Activated CD4-positive, alpha-beta T cell treated with anti-CD3 and anti-CD28 coated beads, Interleukin-2, amount 10 ng/mL, durations not matched to agents 24 days and 14 days (primary cell): ENCODE results near the gene SIMC1. TPM values are rescaled to one million over a fixed set of nuclear protein-coding genes. Genes with fewer than 3 reads are reported as not detected.
"Not testable (repeated sequence)": the region's sequence is repeated elsewhere in the genome, so short reads cannot be mapped to it uniquely, and the experiment has no call there.

ENCODE experiments used
- DNase-seq: peaks from one replicate; pipeline ENCODE4 v3.0.0; 2022
- H3K27ac Mint-ChIP-seq: one replicate; pipeline ENCODE4 v1.8.0; 2022; ENCODE audit warnings: mild to moderate bottlenecking, mixed read lengths
- H3K27me3 Mint-ChIP-seq: one replicate; pipeline ENCODE4 v1.8.0; 2022; ENCODE audit warnings: mixed read lengths
- H3K36me3 Mint-ChIP-seq: one replicate; pipeline ENCODE4 v1.8.0; 2022; ENCODE audit warnings: low read depth, mild to moderate bottlenecking, mixed read lengths
- H3K4me1 Mint-ChIP-seq: one replicate; pipeline ENCODE4 v1.8.0; 2021; ENCODE audit warnings: mixed read lengths
- H3K4me3 Mint-ChIP-seq: one replicate; pipeline ENCODE4 v1.8.0; 2022; ENCODE audit warnings: mild to moderate bottlenecking, moderate library complexity, mixed read lengths
- H3K9me3 Mint-ChIP-seq: one replicate; pipeline ENCODE4 v1.8.0; 2021; ENCODE audit warnings: mixed read lengths
- intact Hi-C: fragments of 100-400 bp; cut with micrococcal nuclease; formaldehyde crosslinking; loops from one replicate; pipeline ENCODE4 v1.15.1; 2023
- total RNA-seq: library from RNA; stranded (reverse); gene quantifications from 2 replicates; pipeline ENCODE4 v1.2.3, GENCODE V29; 2022

The SIMC1 gene
- total RNA-seq, 1 donor from 2014 or later: 37.0 TPM

DNA sequence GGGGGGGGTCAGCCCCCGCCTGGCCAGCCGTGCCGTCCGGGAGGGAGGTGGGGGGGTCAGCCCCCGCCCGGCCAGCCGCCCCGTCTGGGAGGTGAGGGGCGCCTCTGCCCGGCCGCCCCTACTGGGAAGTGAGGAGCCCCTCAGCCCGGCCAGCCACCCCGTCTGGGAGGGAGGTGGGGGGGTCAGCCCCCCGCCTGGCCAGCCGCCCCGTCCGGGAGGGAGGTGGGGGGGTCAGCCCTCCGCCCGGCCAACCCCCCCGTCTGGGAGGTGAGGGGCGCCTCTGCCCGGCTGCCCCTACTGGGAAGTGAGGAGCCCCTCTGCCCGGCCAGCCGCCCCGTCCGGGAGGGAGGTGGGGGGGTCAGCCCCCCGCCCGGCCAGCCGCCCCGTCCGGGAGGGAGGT is 67.1 kb downstream of the SIMC1 start:
- H3K4me3 Mint-ChIP-seq, H3K4me1 Mint-ChIP-seq, H3K9me3 Mint-ChIP-seq, intact Hi-C loops, DNase-seq, H3K27me3 Mint-ChIP-seq, H3K27ac Mint-ChIP-seq: not testable (repeated sequence)
- H3K36me3 Mint-ChIP-seq: peaks cover 49% of the 10 kb centered on the region

DNA sequence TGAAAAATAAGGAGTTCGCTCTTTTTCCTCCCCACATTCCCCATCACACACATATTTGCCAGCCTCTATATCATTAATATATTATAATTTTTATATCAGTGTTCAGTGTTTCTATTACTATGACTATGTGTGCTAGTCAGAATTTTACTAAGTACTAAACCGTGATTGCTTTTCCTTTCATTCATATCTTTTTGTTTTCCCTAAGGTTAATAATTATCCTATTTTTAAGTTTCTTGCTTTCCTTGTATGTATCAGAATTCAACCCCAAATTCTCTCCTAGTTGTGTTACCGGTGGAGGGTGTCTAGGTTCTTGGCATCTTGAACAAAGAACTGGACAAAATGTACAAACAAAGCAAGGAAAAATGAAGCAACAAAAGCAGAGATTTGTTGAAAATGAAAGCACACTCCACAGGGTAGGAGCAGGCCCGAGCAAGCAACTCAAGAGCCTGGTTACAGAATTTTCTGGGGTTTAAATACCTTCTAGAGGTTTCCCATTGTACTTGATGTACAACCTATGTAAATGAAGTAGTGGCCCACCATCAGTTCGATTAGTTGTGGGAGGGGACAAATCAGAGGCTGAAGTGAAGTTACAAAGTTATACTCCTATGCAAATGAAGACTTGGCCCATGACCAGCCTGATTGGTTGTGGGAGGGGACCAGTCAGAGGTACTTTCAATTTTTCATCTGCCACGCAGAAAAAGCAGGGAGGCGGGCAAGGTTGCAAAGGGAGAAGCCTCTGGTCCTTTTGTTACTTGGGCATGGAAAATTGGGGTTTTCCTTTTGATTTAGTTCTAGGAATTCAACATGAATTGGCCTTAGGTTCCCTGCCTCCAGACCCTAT is 79.5 kb downstream of the SIMC1 start:
- no peaks in the 10 kb centered on the region for H3K27me3 Mint-ChIP-seq
- no peaks in the 10 kb centered on the region for H3K9me3 Mint-ChIP-seq
- H3K27ac Mint-ChIP-seq: no peak overlapping the region
- no peak overlapping the region for H3K4me3 Mint-ChIP-seq
- intact Hi-C loops: no loop called here
- no peak for DNase-seq
- H3K4me1 Mint-ChIP-seq: peaks cover 2% of the 10 kb centered on the region
- H3K36me3 Mint-ChIP-seq: peaks cover 38% of the 10 kb centered on the region

DNA sequence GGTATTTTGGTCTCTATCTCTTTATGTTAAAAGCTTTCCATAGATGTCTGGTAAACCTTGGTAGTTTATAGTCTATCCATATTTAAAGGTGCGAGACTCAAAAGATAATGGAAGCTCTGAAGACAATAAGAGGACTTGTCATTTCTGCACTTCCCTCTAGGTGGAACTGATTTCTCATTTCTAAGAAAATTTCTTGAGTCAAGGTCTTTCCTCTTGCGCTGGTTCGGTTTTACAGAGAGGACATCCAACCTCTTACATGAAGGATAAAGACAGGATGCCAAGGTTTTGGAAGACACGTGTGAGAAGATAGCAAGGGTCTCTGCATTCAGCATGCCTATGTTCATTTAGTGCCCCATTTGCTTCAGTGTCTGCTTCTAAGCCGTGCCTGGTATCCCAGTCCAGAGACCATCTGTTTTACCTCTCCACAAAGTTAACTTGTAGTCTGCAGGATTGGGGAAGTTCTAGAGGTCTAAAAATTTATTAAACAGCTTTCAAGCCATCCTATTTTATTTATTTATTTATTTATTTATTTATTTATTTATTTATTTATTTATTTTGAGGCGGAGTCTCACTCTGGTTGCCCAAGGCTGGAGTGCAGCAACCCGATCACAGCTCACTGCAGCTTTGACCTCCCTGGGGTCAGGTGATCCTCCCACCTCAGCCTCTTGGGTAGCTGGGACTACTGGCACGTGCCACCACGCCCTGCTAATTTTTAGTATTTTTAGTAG is 81.8 kb downstream of the SIMC1 start:
- Mint-ChIP-seq H3K36me3 (peaks cover 30% of the 10 kb centered on the region), H3K4me3 (no peak overlapping the region), H3K4me1 (peaks cover 1% of the 10 kb centered on the region), H3K27me3 (no peaks in the 10 kb centered on the region), H3K27ac (no peak overlapping the region), H3K9me3 (no peaks in the 10 kb centered on the region)
- DNase-seq: no peak
- intact Hi-C loops: no loop called here

- no peak overlapping the region for H3K27ac Mint-ChIP-seq
- H3K27me3 Mint-ChIP-seq: no peaks in the 10 kb centered on the region
- H3K4me3 Mint-ChIP-seq: no peak overlapping the region
- H3K36me3 Mint-ChIP-seq: peaks cover 25% of the 10 kb centered on the region
- intact Hi-C loops: no loop called here
- H3K9me3 Mint-ChIP-seq: no peaks in the 10 kb centered on the region
- DNase-seq: no peak
- H3K4me1 Mint-ChIP-seq: no peaks in the 10 kb centered on the region
Observed at GRCh38 chr5:176320577-176320976, 82.4 kb downstream of the SIMC1 start.

DNA sequence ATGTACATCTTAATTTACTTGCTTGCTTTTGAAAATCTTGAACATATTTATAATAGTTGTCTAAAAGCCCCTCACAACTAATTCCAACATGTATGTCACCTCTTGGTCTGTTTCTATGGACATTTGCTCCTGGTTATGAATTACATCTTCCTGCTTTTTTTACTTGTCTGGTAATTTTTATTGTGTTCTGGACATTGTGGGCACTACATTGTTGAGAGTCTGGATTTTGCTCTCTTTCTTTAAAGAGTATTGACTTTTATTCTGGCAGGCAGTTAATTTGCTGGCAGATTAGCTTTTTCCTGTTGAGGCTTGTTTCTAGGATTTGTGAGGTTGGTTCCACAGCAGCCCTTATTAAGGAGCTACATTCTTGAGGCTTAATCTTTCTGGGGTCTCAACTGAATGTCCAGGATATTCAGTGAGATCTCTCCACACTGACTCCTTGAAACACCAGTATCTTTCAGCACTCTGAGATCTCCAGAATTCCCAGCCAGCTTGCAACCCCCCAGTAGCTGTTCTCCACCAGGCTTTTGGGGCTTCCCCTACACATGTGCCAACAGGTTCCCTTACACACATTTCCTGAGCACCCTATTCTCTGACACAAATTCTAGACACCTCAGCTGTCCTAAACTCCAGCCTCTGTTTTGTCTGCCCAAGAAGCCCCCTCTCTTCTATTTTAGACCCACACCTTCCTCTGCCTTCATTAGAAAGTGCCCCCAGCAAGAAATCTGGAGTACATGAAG is 96.0 kb downstream of the SIMC1 start:
- no peak overlapping the region for H3K27ac Mint-ChIP-seq
- no peak for DNase-seq
- peaks cover 10% of the 10 kb centered on the region for H3K9me3 Mint-ChIP-seq
- H3K27me3 Mint-ChIP-seq: no peaks in the 10 kb centered on the region
- intact Hi-C loops: no loop called here
- no peaks in the 10 kb centered on the region for H3K4me1 Mint-ChIP-seq
- peaks cover 41% of the 10 kb centered on the region for H3K36me3 Mint-ChIP-seq
- H3K4me3 Mint-ChIP-seq: no peak overlapping the region

DNA sequence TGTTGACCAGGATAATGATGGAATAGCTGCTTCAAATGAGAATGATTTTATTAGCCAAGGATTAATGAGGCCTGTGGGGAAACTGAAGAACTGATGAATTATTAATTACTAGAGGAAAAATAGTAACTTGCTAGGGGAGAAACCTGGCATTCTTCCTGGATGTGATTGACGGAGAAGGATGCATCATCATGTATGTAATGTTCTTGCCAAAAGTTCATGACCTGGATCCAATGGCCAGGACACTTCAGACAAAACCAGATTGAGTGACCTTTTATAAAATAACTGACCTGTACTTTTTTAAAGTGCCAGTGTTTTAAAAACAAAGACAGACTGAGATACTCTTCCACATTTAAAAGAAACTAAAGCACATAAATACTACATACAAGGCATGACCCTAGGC is 99.7 kb downstream of the SIMC1 start:
- H3K9me3 Mint-ChIP-seq: peaks cover 10% of the 10 kb centered on the region
- intact Hi-C loops: no loop called here
- no peak overlapping the region for H3K4me3 Mint-ChIP-seq
- no peak overlapping the region for H3K27ac Mint-ChIP-seq
- peaks cover 38% of the 10 kb centered on the region for H3K36me3 Mint-ChIP-seq
- no peaks in the 10 kb centered on the region for H3K27me3 Mint-ChIP-seq
- H3K4me1 Mint-ChIP-seq: no peaks in the 10 kb centered on the region
- no peak for DNase-seq

- Mint-ChIP-seq H3K4me3 (no peak overlapping the region), H3K27me3 (no peaks in the 10 kb centered on the region), H3K9me3 (peaks cover 3% of the 10 kb centered on the region), H3K4me1 (no peaks in the 10 kb centered on the region), H3K27ac (no peak overlapping the region), H3K36me3 (peaks cover 31% of the 10 kb centered on the region)
- intact Hi-C loops: no loop called here
- DNase-seq: no peak
Observed at GRCh38 chr5:176339304-176339703, 101.1 kb downstream of the SIMC1 start.

GRCh38 chr5:176341325-176342157 is 103.3 kb downstream of the SIMC1 start:
- intact Hi-C loops: no loop called here
- H3K27ac Mint-ChIP-seq: no peak overlapping the region
- H3K27me3 Mint-ChIP-seq: no peaks in the 10 kb centered on the region
- H3K4me1 Mint-ChIP-seq: no peaks in the 10 kb centered on the region
- H3K9me3 Mint-ChIP-seq: no peaks in the 10 kb centered on the region
- peaks cover 35% of the 10 kb centered on the region for H3K36me3 Mint-ChIP-seq
- H3K4me3 Mint-ChIP-seq: no peak overlapping the region
- no peak for DNase-seq

GRCh38 chr5:176342158-176342483 is 103.9 kb downstream of the SIMC1 start:
- DNase-seq: no peak
- Mint-ChIP-seq H3K4me1 (no peaks in the 10 kb centered on the region), H3K27me3 (no peaks in the 10 kb centered on the region), H3K4me3 (no peak overlapping the region), H3K9me3 (no peaks in the 10 kb centered on the region), H3K27ac (no peak overlapping the region), H3K36me3 (peaks cover 32% of the 10 kb centered on the region)
- intact Hi-C loops: no loop called here

- Mint-ChIP-seq H3K27me3 (no peaks in the 10 kb centered on the region), H3K4me1 (no peaks in the 10 kb centered on the region), H3K9me3 (no peaks in the 10 kb centered on the region), H3K36me3 (peaks cover 30% of the 10 kb centered on the region), H3K27ac (no peak overlapping the region), H3K4me3 (no peak overlapping the region)
- no peak for DNase-seq
- intact Hi-C loops: no loop called here
Observed at GRCh38 chr5:176342766-176343458, 104.7 kb downstream of the SIMC1 start.

GRCh38 chr5:176350416-176350815 is 112.2 kb downstream of the SIMC1 start:
- Mint-ChIP-seq H3K4me3 (no peak overlapping the region), H3K36me3 (peaks cover 72% of the 10 kb centered on the region), H3K9me3 (no peaks in the 10 kb centered on the region), H3K27ac (no peak overlapping the region), H3K27me3 (no peaks in the 10 kb centered on the region), H3K4me1 (no peaks in the 10 kb centered on the region)
- DNase-seq: no peak
- intact Hi-C loops: no loop called here

- H3K4me3 Mint-ChIP-seq: no peak overlapping the region
- no peak overlapping the region for H3K27ac Mint-ChIP-seq
- H3K4me1 Mint-ChIP-seq: peaks cover under 1% of the 10 kb centered on the region
- H3K36me3 Mint-ChIP-seq: peaks cover 66% of the 10 kb centered on the region
- no peaks in the 10 kb centered on the region for H3K9me3 Mint-ChIP-seq
- H3K27me3 Mint-ChIP-seq: no peaks in the 10 kb centered on the region
- DNase-seq: no peak
- intact Hi-C loops: no loop called here
Observed at GRCh38 chr5:176352116-176352878, 114.1 kb downstream of the SIMC1 start.
